Fibroblast of lung (primary cell): ENCODE measurements around the gene ARL15.

Experiments used
- EZH2 ChIP-seq: IDR thresholded peaks from 2 replicates; pipeline ENCODE4 v1.5.1; 2012; ENCODE audit warnings: low read length, control low read depth, mild to moderate bottlenecking; ENCODE audit errors: missing control alignments
- TF ChIP-seq, protein P1 (sequence below), 2 donors: IDR thresholded peaks in 1 of 2; conservative IDR thresholded peaks in 1 of 2; 1 replicate in 1 of 2; 2 replicates in 1 of 2; pipeline ENCODE4 v1.5.1; 2011 to 2012; ENCODE audit warnings: low read length in 2 of 2, control low read depth in 1 of 2, inconsistent platforms in 1 of 2, low read depth in 1 of 2, mild to moderate bottlenecking in 1 of 2

DNA sequence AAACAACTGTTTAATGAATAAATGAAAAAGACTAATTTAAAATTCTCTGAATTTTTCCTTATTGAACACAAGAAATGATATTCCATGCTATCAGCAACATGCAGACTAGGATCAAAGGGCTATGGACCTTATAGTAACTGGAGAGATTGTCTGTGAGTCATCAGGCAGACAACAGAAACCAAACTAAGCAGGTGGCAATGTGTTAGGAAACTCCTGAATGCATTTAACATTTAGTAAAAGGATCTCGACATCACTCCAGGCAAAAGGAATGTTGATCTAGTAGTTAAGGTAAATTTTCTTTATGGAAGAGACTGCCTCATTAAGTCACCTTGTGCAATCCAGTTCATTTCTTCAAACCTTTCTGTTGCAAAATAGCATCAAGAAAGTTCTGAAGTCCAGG lies 58.4 kb downstream of the ARL15 start:
- no peak for TF ChIP-seq EZH2
- TF ChIP-seq, protein P1, sequence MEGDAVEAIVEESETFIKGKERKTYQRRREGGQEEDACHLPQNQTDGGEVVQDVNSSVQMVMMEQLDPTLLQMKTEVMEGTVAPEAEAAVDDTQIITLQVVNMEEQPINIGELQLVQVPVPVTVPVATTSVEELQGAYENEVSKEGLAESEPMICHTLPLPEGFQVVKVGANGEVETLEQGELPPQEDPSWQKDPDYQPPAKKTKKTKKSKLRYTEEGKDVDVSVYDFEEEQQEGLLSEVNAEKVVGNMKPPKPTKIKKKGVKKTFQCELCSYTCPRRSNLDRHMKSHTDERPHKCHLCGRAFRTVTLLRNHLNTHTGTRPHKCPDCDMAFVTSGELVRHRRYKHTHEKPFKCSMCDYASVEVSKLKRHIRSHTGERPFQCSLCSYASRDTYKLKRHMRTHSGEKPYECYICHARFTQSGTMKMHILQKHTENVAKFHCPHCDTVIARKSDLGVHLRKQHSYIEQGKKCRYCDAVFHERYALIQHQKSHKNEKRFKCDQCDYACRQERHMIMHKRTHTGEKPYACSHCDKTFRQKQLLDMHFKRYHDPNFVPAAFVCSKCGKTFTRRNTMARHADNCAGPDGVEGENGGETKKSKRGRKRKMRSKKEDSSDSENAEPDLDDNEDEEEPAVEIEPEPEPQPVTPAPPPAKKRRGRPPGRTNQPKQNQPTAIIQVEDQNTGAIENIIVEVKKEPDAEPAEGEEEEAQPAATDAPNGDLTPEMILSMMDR (conservative IDR thresholded peaks at IDR 0.05 in 1 of 2, IDR thresholded peaks at IDR 0.05 in 1 of 2; ENCODE audit: low read depth in 1 of 2, low read length in 2 of 2): no peak
